Fibroblast of upper back skin (primary cell): ENCODE data around the gene CD82.
"Not testable (repeated sequence)": the region's sequence is repeated elsewhere in the genome, so short reads cannot be mapped to it uniquely, and the experiment has no call there.

Source experiments
- DNase-seq: peaks from one replicate; pipeline ENCODE4 v3.0.0-alpha.2; 2013

CD82 gene

GRCh38 chr11:44535191-44535980 lies 30.1 kb upstream of the CD82 start:
- no peak for DNase-seq

- DNase-seq, result no peak
These were observed 28.5 kb upstream of the CD82 start for GRCh38 chr11:44536788-44537516.

GRCh38 chr11:44537679-44538078 lies 27.8 kb upstream of the CD82 start:
- no peak for DNase-seq

GRCh38 chr11:44538375-44539054 lies 26.9 kb upstream of the CD82 start:
- DNase-seq, result peak; percentile 64

GRCh38 chr11:44539971-44540370 lies 25.5 kb upstream of the CD82 start:
- no peak for DNase-seq

GRCh38 chr11:44540667-44541066 lies 24.8 kb upstream of the CD82 start:
- DNase-seq, result no peak

GRCh38 chr11:44542372-44542771 lies 23.1 kb upstream of the CD82 start:
- DNase-seq, result no peak

GRCh38 chr11:44546984-44547383 lies 18.5 kb upstream of the CD82 start:
- DNase-seq, result not testable (repeated sequence)

GRCh38 chr11:44547534-44547933 lies 17.9 kb upstream of the CD82 start:
- not testable (repeated sequence) for DNase-seq

GRCh38 chr11:44548032-44548695 lies 17.3 kb upstream of the CD82 start:
- DNase-seq, result no peak

GRCh38 chr11:44548961-44549749 lies 16.3 kb upstream of the CD82 start:
- DNase-seq, result not testable (repeated sequence)

GRCh38 chr11:44550123-44550522 lies 15.3 kb upstream of the CD82 start:
- no peak for DNase-seq

GRCh38 chr11:44551456-44552139 lies 13.9 kb upstream of the CD82 start:
- DNase-seq, result no peak

- no peak for DNase-seq
These were observed 10.2 kb upstream of the CD82 start for GRCh38 chr11:44555031-44555800.

- DNase-seq, result peak; percentile 59
These were observed 8.6 kb upstream of the CD82 start for GRCh38 chr11:44556735-44557409.

- DNase-seq, result no peak
These were observed 8.0 kb upstream of the CD82 start for GRCh38 chr11:44557464-44557863.

- DNase-seq, result no peak
These were observed 6.1 kb upstream of the CD82 start for GRCh38 chr11:44559207-44559939.

GRCh38 chr11:44559940-44560300 lies 5.5 kb upstream of the CD82 start:
- DNase-seq, result not testable (repeated sequence)

- peak; percentile 22 for DNase-seq
These were observed 4.1 kb upstream of the CD82 start for GRCh38 chr11:44561275-44561805.
